Brain microvascular endothelial cell (primary cell): Measurements from ENCODE around the gene ANKRD11.
"Not testable (repeated sequence)": the region's sequence is repeated elsewhere in the genome, so short reads cannot be mapped to it uniquely, and the experiment has no call there.

Experiments
- DNase-seq: peaks from one replicate; pipeline ENCODE4 v3.0.0-alpha.2; 2020
- H3K27ac ChIP-seq: fragments of 250-450 bp; sonication (Bioruptor Pico); 2 replicates; pipeline ENCODE4 v1.5.1; 2020; ENCODE audit warnings: mild to moderate bottlenecking, moderate library complexity
- H3K27me3 ChIP-seq: fragments of 250-450 bp; sonication (Bioruptor Pico); replicated peaks from 2 replicates; pipeline ENCODE4 v1.5.1; 2020; ENCODE audit warnings: mild to moderate bottlenecking
- H3K36me3 ChIP-seq: fragments of 250-450 bp; sonication (Bioruptor Pico); replicated peaks from 2 replicates; pipeline ENCODE4 v1.5.1; 2020; ENCODE audit warnings: mild to moderate bottlenecking
- H3K4me3 ChIP-seq: 2 replicates; pipeline ENCODE4 v1.5.1; 2011; ENCODE audit warnings: low read depth, mild to moderate bottlenecking, control low read depth, low read length, moderate library complexity
- in situ Hi-C: cut with HindIII; loops from 2 replicates; pipeline ENCODE4 v1.10.0; 2017; ENCODE audit warnings: low sequenced_read_pairs, low pct_ligation_motif_present
- TF ChIP-seq, protein P1 (sequence below): IDR thresholded peaks from 2 replicates; pipeline ENCODE4 v1.5.1; 2011; ENCODE audit warnings: low read depth, mild to moderate bottlenecking, moderate library complexity, low read length, control low read depth, inconsistent platforms; ENCODE audit errors: missing control alignments

ANKRD11 gene

DNA sequence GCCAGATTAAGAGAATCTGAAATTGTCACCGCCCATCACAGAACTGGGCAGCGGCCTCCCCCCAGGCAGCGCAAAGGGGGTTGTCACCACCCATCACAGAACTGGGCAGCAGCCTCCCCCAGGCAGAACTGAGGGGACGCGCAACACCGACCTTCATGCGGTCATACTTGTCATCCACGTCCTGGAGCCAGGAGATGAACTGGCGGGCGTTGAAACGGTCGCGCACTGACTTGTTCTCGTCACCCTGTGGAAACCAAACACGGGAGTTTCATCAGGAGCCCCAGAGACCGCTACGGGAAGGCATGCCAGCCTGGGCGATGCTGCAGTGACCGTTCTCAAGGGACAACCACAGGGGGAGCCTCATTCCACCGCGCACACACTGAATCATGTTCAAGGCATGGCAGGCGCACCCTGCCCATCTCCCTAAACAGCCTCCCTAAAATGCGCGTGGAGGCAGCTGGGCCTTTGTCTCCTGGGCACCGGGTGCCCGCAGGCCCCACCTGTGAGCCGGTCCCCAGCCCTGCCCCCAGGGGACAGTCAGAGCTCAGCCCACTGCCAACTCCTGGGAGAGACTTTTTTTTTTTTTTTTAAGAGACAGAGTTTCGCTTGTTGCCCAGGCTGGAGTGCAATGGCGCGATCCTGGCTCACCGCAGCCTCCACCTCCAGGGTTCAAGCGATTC, 219.6 kb downstream of the ANKRD11 start:
- Histone ChIP-seq H3K36me3 (peaks cover 72% of the 10 kb centered on the region), H3K4me3 (no peak overlapping the region), H3K27me3 (no peaks in the 10 kb centered on the region), H3K27ac (no peak overlapping the region)
- TF ChIP-seq, protein P1, sequence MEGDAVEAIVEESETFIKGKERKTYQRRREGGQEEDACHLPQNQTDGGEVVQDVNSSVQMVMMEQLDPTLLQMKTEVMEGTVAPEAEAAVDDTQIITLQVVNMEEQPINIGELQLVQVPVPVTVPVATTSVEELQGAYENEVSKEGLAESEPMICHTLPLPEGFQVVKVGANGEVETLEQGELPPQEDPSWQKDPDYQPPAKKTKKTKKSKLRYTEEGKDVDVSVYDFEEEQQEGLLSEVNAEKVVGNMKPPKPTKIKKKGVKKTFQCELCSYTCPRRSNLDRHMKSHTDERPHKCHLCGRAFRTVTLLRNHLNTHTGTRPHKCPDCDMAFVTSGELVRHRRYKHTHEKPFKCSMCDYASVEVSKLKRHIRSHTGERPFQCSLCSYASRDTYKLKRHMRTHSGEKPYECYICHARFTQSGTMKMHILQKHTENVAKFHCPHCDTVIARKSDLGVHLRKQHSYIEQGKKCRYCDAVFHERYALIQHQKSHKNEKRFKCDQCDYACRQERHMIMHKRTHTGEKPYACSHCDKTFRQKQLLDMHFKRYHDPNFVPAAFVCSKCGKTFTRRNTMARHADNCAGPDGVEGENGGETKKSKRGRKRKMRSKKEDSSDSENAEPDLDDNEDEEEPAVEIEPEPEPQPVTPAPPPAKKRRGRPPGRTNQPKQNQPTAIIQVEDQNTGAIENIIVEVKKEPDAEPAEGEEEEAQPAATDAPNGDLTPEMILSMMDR: no peak
- DNase-seq: no peak
- in situ Hi-C loops: no loop called here

DNA sequence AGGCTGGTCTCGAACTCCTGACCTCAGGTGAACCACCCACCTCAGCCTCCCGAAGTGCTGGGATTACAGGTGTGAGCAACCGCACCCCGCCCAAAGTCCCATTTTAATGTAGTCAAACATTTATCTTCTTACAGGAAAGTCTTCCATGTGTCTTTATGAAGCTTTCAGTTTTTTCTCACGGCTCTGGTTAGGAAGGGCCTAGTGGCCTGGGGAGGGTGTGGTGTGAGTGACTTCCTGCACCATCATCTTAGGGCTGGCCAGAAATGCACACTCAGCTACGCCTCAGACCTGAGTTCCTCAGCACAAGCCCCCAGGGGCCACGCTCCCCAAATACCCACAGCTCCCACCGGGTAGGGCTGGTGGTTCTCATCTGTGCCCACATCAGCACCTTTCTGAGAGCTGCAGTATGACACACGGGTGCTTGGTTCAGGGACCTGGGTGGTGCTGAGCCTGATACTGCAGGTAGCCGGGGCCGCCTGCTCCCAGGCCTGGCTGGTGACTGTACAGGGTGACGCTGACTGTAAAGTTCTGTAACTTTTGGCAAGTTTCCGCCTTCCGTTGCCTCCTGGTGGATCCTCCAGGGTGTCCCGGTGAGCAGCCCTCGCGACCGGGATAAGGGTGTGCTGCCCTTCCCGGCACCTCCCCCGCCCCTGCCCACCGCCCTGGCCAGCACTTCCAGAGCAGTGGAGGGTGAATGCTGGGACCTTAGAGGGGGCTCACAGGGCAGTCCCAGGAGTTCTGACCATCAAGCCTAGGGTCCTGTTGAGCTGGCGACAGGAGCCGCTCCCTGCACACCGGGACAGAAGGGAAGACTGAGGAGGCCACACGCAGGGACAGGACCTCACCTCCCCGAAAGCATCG, 220.3 kb downstream of the ANKRD11 start:
- H3K27me3 ChIP-seq: no peaks in the 10 kb centered on the region
- H3K27ac ChIP-seq: no peak overlapping the region
- H3K4me3 ChIP-seq: no peak overlapping the region
- TF ChIP-seq, protein P1: no peak
- DNase-seq: no peak
- in situ Hi-C loops: no loop called here
- H3K36me3 ChIP-seq: peaks cover 70% of the 10 kb centered on the region

DNA sequence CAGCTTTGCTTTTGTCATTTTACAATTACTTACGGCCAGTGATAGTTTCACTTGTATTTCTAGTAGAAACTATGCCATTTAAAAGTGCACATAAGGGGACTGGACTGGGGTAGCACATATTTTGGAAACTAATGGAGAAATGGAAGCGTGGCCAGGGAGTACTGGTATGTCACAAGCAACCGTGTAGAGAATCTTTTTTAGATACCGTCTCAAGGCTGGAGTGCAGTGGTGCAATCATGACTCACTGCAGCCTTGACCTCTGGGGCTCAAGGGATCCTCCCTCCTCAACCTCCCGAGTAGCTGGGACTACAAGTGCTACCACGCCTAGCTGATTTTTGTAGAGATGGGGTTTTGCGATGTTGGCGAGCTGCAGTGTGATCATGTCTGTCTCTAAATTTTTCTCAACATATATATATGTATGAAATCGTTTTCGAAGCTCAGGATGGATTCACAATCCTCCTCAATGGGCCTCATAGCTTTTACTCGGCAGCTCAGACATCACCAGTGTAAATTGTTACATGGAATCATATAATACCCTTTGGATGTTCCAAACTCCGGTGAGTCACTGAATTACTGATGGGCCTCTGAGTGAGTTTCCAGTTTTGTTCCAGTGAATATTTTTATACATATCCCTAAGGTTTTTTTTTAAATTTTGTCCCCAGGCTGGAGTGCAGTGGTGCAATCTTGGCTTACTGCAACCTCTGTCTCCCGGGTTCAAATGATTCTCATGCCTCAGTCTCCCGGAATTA, 221.2 kb downstream of the ANKRD11 start:
- H3K4me3 ChIP-seq: no peak overlapping the region
- peak; percentile 64 for DNase-seq

DNA sequence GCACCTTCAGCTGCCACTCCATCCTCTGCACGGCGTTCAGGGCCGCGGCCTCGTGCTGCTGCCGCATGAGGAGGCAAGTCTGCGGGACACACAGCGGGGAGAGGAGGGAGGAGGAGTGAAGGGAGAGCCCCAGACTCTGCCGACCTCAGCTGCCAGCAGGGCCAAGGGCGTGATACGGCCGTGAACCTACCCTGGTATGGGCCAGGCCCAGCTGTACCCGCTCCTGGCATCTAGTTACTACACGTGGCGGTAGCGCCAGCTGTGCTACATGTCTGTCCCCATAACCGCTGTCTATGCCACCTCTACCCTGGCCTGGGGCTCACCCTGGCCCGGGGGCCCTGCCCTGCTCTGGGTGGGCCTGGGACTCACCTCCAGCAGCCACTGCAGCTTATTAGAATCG, 221.8 kb downstream of the ANKRD11 start:
- Histone ChIP-seq H3K36me3 (peaks cover 66% of the 10 kb centered on the region), H3K27me3 (no peaks in the 10 kb centered on the region), H3K27ac (no peak overlapping the region), H3K4me3 (no peak overlapping the region)
- no peak for DNase-seq
- TF ChIP-seq, protein P1: no peak
- in situ Hi-C loops: no loop called here

More for the DNA sequence above, 221.2 kb downstream of the ANKRD11 start:
- peaks cover 71% of the 10 kb centered on the region for H3K36me3 ChIP-seq
- no peaks in the 10 kb centered on the region for H3K27me3 ChIP-seq
- in situ Hi-C loops: no loop called here
- TF ChIP-seq, protein P1: no peak
- no peak overlapping the region for H3K27ac ChIP-seq

DNA sequence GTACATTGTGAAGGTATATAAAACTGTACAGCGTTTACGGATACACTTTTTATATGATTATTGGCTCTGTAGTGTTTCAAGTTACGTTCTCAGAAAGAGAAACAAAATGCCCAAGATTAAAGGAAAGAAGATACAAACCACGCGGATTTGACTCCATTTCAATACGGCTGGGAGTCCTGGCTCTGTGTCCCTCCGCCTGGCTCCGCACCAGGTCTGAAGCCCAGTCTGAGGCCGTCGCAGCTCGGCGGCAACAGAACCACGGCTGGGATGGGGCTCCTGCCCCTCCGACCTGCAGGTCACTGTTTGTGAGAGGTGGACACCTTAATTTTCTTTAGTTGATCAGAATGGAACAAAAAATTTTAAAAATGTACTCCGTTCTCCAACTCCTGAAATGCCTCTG, 222.6 kb downstream of the ANKRD11 start:
- H3K27me3 ChIP-seq, in situ Hi-C loops, H3K4me3 ChIP-seq, DNase-seq, H3K27ac ChIP-seq: not testable (repeated sequence)
- peaks cover 58% of the 10 kb centered on the region for H3K36me3 ChIP-seq
